HEK293 (cell line): ENCODE measurements around the gene AIF1L.

Experiments
- CTCF ChIA-PET: fragments of 350-600 bp; formaldehyde crosslinking; extraction: SDS; loops from one replicate; lab custom pipeline; 2021; ENCODE audit warnings: antibody characterized with exemption; lab: Yijun Ruan, JAX
- POLR2A ChIA-PET: fragments of 300-600 bp; formaldehyde crosslinking; extraction: SDS; loops from one replicate; lab custom pipeline; 2020; ENCODE audit warnings: antibody characterized with exemption, inconsistent platforms; lab: Yijun Ruan, JAX
- H3K27ac ChIP-seq: fragments of 200-500 bp; sonication (Bioruptor generic); 2 replicates; pipeline ENCODE4 v1.5.1; 2014; ENCODE audit warnings: low read depth, low read length, control low read depth, inconsistent platforms; ENCODE audit errors: extremely low read depth
- H3K36me3 ChIP-seq, 2 experiments: fragments of 200-500 bp in 1 of 2; sonication (Bioruptor generic) in 1 of 2; 1 replicate in 1 of 2; 2 replicates in 1 of 2; pipeline ENCODE4 v1.5.1; 2014 to 2017; ENCODE audit warnings: inconsistent platforms in 2 of 2, low read length in 2 of 2; ENCODE audit not compliant: control insufficient read depth in 2 of 2, insufficient read depth in 1 of 2
- H3K4me1 ChIP-seq: fragments of 200-500 bp; sonication (Bioruptor generic); 2 replicates; pipeline ENCODE4 v1.5.1; 2014; ENCODE audit warnings: mild to moderate bottlenecking, low read length, inconsistent platforms; ENCODE audit not compliant: control insufficient read depth, insufficient read depth
- H3K4me3 ChIP-seq: 2 replicates; pipeline ENCODE4 v1.5.1; 2011; ENCODE audit warnings: low read depth, mild to moderate bottlenecking, control low read depth, low read length, moderate library complexity
- H3K9me3 ChIP-seq: fragments of 200-500 bp; sonication (Bioruptor generic); 2 replicates; pipeline ENCODE4 v1.5.1; 2014; ENCODE audit warnings: low read depth, low read length, inconsistent platforms; ENCODE audit not compliant: control insufficient read depth, insufficient read depth
- FEZF1 ChIP-seq: fragments of 450-650 bp; formaldehyde crosslinking; IDR thresholded peaks from 2 replicates; pipeline ENCODE4 v1.5.1; 2016; ENCODE audit warnings: missing biosample characterization, missing genetic modification characterization
- GLIS1 ChIP-seq: fragments of 450-650 bp; formaldehyde crosslinking; IDR thresholded peaks from 2 replicates; pipeline ENCODE4 v1.5.1; 2016; ENCODE audit warnings: missing biosample characterization, missing genetic modification characterization
- PRDM4 ChIP-seq: fragments of 450-650 bp; formaldehyde crosslinking; IDR thresholded peaks from 2 replicates; pipeline ENCODE4 v1.5.1; 2017; ENCODE audit warnings: missing biosample characterization, missing genetic modification characterization
- TCF7L2 ChIP-seq: IDR thresholded peaks from 2 replicates; pipeline ENCODE4 v1.6.1; 2011; ENCODE audit warnings: low read depth, mild to moderate bottlenecking, inconsistent platforms, low read length, moderate library complexity, borderline replicate concordance
- ZBTB8A ChIP-seq: fragments of 450-650 bp; formaldehyde crosslinking; IDR thresholded peaks from 2 replicates; pipeline ENCODE4 v1.5.1; 2016; ENCODE audit warnings: missing biosample characterization, missing genetic modification characterization
- ZFP37 ChIP-seq: fragments of 450-650 bp; formaldehyde crosslinking; IDR thresholded peaks from 2 replicates; pipeline ENCODE4 v1.5.1; 2016; ENCODE audit warnings: missing biosample characterization, missing genetic modification characterization
- ZNF112 ChIP-seq: fragments of 450-650 bp; formaldehyde crosslinking; IDR thresholded peaks from 2 replicates; pipeline ENCODE4 v1.5.0; 2017; ENCODE audit warnings: missing biosample characterization, missing genetic modification characterization
- ZNF510 ChIP-seq: fragments of 450-650 bp; formaldehyde crosslinking; IDR thresholded peaks from 2 replicates; pipeline ENCODE4 v1.5.1; 2018; ENCODE audit warnings: mild to moderate bottlenecking, missing genetic modification characterization, missing biosample characterization; ENCODE audit not compliant: insufficient replicate concordance
- ZNF664 ChIP-seq: fragments of 450-650 bp; formaldehyde crosslinking; IDR thresholded peaks from 2 replicates; pipeline ENCODE4 v1.5.1; 2016; ENCODE audit warnings: missing biosample characterization, missing genetic modification characterization
- ZNF747 ChIP-seq: fragments of 450-650 bp; formaldehyde crosslinking; IDR thresholded peaks from 2 replicates; pipeline ENCODE4 v1.5.1; 2016; ENCODE audit warnings: missing biosample characterization, missing genetic modification characterization
- ZNF768 ChIP-seq: fragments of 450-650 bp; formaldehyde crosslinking; IDR thresholded peaks from 2 replicates; pipeline ENCODE4 v1.5.1; 2018; ENCODE audit warnings: missing biosample characterization, mild to moderate bottlenecking, missing genetic modification characterization
- TF ChIP-seq, protein P1 (sequence below): fragments of 450-650 bp; formaldehyde crosslinking; IDR thresholded peaks from 2 replicates; pipeline ENCODE4 v1.5.1; 2016; ENCODE audit warnings: missing biosample characterization, missing genetic modification characterization

AIF1L gene

GRCh38 chr9:131103535-131103934, 7.2 kb downstream of the AIF1L start (continued):
- TF ChIP-seq, protein P1, sequence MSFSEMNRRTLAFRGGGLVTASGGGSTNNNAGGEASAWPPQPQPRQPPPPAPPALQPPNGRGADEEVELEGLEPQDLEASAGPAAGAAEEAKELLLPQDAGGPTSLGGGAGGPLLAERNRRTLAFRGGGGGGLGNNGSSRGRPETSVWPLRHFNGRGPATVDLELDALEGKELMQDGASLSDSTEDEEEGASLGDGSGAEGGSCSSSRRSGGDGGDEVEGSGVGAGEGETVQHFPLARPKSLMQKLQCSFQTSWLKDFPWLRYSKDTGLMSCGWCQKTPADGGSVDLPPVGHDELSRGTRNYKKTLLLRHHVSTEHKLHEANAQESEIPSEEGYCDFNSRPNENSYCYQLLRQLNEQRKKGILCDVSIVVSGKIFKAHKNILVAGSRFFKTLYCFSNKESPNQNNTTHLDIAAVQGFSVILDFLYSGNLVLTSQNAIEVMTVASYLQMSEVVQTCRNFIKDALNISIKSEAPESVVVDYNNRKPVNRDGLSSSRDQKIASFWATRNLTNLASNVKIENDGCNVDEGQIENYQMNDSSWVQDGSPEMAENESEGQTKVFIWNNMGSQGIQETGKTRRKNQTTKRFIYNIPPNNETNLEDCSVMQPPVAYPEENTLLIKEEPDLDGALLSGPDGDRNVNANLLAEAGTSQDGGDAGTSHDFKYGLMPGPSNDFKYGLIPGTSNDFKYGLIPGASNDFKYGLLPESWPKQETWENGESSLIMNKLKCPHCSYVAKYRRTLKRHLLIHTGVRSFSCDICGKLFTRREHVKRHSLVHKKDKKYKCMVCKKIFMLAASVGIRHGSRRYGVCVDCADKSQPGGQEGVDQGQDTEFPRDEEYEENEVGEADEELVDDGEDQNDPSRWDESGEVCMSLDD (tag by site-specific recombination): no peak
- TF ChIP-seq FEZF1 (tag by site-specific recombination): no peak
- TF ChIP-seq ZFP37 (tag by site-specific recombination): no peak
- no peak for TF ChIP-seq ZNF112 (tag by site-specific recombination)
- TF ChIP-seq ZNF510 (tag by site-specific recombination): no peak
- no peak for TF ChIP-seq ZNF768 (tag by site-specific recombination)

GRCh38 chr9:131104016-131104740, 7.8 kb downstream of the AIF1L start:
- H3K36me3 ChIP-seq: no peaks in the 10 kb centered on the region
- TF ChIP-seq GLIS1 (tag by site-specific recombination) (peak; percentile 67), ZBTB8A (tag by site-specific recombination) (no peak)
- TF ChIP-seq, all 188 proteins: peak for 1
- CTCF ChIA-PET: interaction anchor here (1.7 kb wide), 2 partner anchors 21 to 47 kb away, joined by 3 to 8 read pairs; partner anchors contain the start of gene NUP214
- Histone ChIP-seq H3K27ac (no peak overlapping the region), H3K9me3 (no peaks in the 10 kb centered on the region), H3K4me3 (no peak overlapping the region), H3K4me1 (no peaks in the 10 kb centered on the region)
- POLR2A ChIA-PET: interaction anchor here (0.6 to 1.8 kb wide), 3 partner anchors 9 to 94 kb away, joined by 3 to 9 read pairs (median 6); partner anchors contain the start of gene NUP214

GRCh38 chr9:131105952-131106351, 9.6 kb downstream of the AIF1L start:
- CTCF ChIA-PET: interaction anchor here (0.6 kb wide), 1 partner anchor 113 kb away, joined by 3 read pairs; no protein-coding TSS in a partner anchor
- POLR2A ChIA-PET: interaction anchor here (0.7 to 1.8 kb wide), 2 partner anchors 10 to 20 kb away, joined by 5 to 9 read pairs; partner anchors contain the start of gene NUP214

More at GRCh38 chr9:131105952-131106351, 9.6 kb downstream of the AIF1L start:
- Histone ChIP-seq H3K4me3 (no peak overlapping the region), H3K9me3 (no peaks in the 10 kb centered on the region), H3K4me1 (no peaks in the 10 kb centered on the region), H3K36me3 (no peaks in the 10 kb centered on the region), H3K27ac (no peak overlapping the region)
- TF ChIP-seq ZNF664: peak; percentile 66
- TF ChIP-seq PRDM4 (tag by site-specific recombination): no peak
- no peak for TF ChIP-seq ZNF747 (tag by site-specific recombination)
- no peak for TF ChIP-seq TCF7L2
